GM21717 (cell line): Measurements from ENCODE around the gene PDX1.
A peak's percentile ranks its signal among the peaks of the same experiment; 100 is the strongest.
"Not testable (repeated sequence)": the region's sequence is repeated elsewhere in the genome, so short reads cannot be mapped to it uniquely, and the experiment has no call there.

Experiments used
- ATAC-seq: cut with Tn5 transposase; IDR thresholded peaks from one replicate; pipeline ENCODE4 v1.9.1; 2021; ENCODE audit warnings: mild to moderate bottlenecking, moderate library complexity; ENCODE audit not compliant: unreplicated experiment

Gene PDX1

DNA sequence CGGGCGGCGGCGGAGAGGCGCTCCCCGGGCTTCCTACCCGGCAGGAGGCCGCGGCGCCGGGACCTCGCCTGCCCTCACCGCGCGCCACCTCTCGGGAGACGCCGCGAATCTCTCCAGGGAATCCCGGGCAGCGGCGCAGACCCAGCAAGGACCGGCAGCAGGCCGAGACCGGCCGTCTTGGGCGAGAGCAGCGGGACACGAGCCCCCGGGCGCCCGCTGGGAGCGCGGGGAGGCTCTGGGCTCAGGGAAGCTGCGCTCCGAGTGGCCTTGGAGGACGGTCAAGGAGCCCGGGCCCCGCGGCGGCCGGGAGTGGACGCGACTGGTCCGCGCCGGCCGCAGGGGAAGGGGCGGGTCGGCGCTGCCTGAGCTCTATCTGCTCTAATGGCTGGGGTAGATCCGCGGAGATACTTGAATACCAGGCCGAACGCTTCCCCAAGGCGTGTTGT is 34.6 kb downstream of the PDX1 start:
- peak; percentile 35 for ATAC-seq

DNA sequence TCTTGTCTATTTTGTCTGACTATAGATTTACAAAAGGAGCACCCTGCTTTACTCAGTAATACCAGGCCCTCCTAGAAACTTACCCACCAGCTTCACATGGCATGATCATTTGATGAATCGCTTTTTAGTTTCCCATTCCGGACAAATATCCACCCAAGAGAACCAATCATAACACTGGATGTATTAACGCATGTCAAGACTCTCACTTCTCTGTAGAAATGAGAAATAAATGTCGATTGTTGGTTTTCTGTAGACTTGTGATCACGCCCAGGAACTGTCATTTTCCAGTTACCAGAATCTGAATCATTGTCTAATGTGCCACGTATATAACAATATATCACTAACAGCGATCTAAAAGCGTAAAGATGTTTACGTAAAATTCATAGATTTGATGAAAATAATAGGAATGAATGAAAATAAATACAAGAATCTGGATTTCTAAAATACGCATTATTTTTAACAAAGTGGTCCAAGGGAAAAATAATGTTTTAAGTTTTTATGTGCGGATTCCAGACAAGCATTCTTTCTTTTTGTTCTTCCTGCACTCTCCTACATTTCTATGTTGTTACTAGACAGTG is 35.3 kb downstream of the PDX1 start:
- no peak for ATAC-seq

DNA sequence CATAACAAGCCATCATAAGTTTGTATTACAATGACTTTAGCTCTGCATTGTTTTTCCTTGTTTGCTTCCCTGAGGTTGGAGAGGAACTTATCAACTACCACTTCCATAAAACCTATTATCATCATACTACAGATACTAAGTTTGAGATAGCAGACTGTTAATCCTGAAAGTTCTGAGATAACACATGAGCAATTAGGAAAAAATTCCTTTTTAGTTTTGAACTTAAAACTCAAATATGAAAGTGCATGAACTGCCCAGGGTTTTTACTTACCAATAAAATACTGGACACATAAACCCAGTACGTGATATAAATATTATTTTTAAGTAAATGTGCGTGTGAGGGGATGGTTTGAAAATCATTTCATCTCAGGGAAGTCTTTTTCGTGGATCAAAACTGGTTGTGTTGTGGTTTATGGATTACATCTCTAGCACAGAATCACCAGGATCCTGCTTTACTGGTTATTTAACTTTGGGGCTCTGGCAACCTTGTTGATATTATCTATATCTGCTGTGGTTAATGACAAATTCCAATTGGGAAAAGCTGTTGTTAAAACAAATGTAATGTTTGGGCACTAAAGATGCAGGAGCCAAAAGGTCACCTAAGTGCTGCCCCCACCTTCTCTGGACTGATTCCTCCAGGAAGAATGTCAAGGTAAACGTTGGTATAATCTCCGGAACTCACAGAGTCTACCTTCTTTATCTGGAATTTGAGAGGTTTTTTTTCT is 36.9 kb downstream of the PDX1 start:
- ATAC-seq, result no peak

DNA sequence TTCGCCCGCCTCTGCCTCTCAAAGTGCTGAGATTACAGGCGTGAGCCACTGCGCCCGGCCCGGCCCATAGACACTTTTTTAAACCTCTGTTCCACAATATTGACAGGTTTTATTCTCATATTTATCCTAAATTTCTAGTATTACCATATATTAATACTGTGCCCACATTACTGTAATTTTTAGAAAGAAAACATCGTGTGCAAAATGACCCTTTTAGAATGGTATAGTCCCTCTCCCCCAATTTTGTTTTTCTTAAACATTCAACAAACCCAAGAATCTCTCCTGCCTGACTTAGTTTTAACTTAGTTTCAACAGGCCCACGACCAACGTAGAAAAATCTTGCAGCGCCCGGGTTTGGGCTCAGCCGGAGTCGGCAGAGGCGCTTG is 40.2 kb downstream of the PDX1 start:
- no peak for ATAC-seq

DNA sequence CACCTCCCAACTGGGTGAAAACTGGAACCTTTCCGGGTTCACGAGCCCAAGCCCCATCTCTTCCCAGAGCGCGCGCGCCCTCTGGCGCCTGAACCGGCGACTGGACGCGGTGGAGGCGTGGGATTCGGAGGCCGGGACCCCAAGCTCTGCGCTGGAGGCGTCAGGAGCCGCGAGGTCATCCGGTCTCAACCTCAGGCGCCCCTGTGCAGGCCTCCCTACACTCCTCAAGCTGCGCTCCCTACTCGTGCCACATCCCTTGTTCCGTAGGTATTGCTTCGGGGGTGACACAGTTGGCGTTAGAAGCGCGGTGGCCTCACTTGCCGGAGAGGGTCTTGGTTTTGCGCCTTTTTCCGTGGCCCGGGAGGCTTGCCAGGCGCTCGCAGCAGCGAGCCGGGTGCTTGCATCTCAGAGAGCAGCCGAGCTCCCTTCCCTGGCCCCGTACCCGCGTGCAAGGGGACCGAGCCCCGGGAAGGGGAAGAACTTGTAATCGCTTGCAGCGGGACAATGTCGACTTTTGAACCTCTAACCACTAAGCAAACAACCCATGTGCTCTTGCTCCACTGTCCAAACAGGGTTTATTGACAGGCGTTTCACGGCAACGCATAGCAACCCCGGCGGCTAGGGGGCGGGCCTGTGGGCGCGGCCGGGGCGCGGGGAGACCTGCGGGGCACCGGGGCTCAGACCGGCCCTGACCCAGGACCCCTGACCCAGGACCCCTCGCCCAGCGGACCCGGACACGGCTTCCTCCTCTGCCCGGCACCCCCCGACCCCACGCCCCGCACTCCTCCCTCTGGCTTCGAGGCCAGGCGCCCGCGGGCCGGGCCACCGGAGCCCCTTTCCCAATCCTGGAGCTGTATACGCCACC is 40.8 kb downstream of the PDX1 start:
- no peak for ATAC-seq

DNA sequence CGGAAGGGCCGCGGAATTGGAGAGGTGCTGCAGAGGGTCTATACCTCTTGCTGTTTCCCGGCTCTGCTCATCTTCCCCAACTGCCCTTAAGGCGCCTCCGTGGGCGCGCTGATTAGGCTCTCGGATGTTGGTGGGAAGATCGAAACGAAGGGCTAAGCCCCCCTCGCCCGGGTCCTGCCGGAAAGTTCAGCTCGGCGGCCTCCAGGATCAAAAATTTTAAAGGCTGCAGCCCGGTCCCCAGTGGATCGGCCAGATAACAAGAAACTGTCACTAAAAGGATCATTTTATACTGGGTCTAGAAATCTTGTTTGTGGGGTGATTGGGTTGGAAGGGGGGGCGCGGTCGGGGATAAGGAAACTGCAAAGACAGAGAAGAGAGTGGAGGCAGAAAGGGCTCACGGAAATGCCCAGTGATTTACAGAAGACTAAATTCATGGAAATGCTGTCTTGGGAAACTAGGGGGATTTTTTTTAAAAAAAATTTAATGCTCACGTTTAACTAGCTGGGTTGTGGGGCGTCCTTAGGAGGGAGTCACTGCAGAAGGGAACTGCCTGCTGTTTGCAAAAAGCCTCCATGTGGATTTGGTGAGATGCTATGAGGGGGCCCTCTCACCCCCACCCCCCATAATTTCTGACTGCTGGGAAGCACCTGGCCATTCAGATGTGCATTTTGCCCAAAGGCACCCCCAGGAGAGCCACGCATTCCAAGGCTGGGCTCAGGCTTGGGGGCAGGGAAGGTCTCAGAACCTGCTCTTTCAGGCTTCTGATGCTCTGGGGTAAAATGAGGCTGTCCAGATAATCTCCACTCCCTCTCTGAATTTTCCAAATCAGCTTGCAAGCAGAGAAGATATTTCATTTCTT is 41.7 kb downstream of the PDX1 start:
- no peak for ATAC-seq

DNA sequence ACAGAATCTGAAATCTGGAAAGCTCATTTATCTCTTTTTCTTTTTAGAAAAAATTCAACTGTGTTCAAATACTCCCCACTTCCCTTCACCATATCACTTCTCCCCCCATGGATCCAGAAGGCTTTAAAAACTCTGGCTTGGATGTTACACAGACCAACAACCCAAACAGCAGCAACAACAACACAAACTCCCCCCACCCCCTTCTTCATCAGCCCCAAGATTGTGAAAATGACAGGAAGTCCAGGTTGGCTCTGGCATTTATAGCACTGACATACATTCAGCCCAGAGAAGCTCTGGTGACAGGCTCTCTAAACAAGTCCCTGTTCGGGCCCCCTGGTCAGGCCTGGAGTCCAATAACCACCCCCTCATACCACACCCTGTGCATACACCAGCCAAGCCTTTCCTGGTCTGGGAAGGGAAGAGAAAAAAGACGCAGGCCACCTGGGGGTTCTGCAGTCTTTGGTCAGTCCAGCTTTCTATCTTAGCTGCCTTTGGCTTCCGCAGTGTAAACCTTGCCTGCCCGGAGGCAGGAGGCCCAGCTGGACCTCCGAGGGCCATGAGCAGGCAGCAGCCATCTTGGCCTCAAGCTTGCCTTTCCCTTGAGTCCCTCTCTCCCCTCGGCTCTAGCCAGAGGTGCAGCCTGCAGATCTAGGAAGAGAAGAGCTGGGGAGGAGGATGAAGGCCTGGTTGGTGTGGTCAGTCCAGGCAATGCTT is 42.5 kb downstream of the PDX1 start:
- no peak for ATAC-seq

DNA sequence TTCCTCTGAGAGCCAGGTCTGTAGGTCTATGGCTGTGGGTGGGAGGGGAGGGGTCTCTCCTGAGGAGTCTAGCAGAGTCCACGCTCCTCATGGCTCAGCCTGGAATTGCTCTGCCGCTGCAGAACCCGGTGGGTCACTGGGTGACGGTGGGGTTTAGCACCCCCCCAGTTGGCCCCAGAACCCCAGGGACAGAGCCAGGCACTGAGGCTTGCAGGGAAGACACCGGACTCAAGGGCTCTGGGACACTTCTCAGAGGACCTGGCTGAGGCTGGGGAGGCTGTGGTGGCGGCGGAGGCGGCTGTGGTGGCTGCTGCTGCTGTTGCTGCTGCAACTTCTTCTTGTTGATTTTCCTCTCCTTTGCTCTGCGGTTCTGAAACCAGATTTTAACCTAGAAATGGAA is 43.2 kb downstream of the PDX1 start:
- no peak for ATAC-seq

DNA sequence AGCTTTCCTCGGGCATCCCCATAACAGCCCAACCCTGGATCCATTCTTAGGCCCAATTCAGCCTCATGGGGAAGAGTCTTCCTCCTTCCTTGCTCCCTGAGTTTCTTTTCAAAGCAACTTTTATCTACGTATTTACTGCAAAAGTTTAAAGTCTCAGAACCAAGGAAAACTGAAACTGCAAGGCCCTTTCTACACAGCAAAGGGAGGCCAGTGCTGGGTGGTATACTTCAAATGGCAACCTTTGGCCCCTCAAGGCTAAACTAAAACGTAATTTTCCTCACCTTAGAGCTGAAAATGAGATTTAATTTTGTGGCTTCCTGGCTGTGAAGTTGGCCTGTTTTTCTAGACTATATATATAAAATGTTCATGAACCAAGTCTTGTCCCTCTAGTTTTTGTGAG is 43.7 kb downstream of the PDX1 start:
- no peak for ATAC-seq

DNA sequence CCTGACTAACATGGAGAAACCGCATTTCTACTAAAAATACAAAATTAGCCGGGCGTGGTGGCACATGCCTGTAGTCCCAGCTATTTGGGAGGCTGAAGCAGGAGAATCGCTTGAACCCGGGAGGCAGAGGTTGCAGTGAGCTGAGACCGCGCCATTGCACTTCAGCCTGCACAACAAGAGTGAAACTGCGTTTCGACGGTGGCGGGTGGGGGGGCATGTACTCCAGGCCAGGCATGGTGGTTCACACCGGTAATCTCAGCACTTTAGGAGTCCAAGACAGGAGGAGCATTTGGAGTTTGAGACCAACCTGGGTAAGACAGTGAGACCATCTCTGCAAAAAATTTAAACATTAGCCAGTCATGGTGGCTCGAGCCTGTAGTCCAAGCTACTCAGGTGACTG is 44.4 kb downstream of the PDX1 start:
- ATAC-seq, result not testable (repeated sequence)

DNA sequence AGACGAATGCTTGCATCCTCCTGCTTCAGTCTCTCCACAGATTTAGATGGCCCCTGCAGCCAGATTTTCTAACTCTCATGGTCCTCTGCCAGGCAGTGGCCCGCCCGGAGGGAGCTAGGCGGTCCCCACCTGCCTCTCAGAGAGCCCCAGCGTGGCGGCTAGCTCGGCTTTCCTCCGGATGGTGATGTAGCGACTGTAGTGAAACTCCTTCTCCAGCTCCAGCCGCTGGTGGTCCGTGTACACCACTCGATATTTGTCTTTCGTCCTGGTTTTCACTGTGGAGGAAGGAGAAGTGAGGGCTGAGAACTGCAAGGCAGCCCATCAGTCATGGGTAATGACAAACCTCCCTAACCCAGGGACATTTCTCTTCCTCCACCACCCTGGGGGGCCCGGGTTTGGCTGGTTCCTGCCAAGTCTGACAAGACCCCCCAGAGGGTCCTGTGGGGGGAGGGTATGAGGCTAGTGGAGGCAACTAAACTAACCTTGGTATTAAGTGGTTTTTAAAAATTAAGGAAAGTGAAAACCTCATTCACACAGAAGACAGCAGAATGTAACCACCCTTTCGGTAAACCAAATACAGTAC is 45.0 kb downstream of the PDX1 start:
- no peak for ATAC-seq

DNA sequence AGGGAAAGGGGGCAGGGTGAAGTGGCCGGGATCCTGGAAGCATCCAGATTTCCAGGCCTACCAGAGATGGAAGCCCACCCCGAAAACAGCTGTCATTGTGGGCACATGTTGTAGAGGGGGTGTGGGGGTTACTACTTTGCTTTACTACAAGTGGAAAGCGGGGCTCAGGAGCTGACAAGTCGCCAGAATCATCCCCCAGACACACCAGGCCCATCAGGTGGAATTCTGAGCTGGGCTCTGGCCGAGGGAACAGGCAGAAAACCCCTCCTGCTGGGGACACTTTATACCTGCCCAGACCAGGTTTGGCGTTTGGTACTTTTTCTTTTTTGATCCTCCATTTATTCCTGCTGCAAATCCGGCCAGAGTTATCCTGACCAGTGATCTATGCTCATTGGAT is 45.5 kb downstream of the PDX1 start:
- ATAC-seq, result no peak

DNA sequence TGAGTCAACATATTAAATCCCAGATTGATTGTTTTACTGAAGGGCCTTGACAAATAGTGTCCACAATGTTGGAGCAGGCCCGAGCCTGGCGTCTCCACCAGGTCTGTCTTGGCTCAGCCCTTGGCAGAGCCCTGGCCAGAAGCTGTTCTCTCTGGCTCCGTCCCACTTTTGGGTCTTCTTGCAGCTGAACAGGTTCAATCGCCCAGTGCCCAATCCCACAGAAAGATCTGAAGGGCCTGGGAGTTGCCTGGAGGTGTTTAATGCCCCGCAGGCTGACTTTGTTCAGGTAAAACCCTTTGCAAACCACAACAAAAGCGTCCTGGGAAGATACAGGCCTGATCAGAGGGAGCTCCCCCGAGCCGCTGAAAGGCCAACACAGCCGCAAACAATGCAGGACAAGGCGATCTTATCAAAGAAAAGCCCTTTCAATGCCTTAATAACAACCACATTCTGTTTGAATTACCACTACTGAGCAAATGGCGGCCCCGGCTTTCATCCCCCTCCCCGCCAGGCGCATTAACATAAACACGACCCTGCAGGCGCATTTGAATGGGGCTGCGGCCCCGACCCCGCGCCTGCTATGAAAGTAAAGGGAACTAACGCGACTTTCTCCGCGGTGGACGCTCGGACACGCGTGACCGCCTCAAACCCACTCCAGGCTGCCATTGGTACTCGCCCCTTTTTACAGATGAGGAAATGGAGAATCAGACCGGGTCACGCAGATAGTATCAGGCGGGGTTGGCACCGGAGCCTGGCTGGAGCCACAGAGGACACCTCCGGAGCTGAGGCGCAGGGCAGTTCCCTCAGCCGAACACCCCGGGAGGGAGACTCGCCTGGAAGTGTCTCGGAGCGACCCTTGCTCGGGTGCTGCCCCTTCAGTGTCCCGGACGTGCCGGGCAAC is 46.2 kb downstream of the PDX1 start:
- no peak for ATAC-seq

DNA sequence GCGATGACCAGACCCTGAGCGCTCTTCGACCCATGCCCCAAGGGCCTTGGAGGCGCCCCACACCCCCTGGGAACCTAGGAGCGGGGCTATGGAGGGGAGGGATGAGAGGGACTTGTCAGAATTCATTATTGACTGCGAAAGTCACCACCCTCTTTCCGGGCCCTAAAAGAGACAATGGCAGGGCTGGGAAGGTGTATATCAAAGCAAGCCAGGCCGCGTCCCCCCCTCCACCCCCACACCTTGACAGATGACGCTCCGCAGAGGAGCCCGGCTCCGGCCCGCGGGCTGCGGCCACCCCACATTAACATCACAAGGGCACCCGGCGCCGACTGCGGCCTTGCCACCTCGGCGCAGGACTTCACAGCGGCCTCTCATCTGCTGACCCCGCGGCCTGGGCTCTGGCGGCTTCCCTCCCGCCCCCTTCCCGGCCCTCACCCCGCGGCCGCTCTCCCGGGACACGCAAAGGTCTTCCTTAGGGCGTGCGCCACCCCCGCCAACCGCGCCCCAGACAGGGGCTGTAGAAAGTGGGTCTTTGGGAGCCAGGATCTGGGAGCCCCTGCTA is 46.9 kb downstream of the PDX1 start:
- no peak for ATAC-seq

DNA sequence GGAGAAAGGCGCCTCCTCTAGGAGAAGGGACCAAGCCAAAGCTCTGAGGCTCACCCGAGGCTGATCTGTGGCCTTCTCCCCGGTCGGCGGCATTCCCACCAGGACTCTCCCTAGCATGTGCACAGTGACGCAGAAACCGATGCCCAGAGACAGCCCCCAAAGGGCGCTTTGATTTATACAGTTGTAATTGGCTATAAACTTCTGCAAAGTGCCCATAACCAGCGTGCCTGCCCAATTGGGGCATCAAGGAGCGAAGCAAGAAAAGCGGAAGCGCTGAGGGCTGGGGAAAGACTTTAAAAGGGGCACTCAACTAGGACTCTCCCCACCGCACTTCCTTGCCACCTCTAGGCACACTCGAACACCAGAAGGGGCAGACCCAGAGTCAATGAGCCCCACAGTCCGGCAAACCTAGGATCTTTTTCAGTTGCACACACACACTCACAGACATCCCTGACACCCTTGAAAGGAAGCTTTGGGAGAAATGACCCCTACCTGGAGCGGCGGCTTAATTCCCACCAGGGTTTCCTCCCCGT is 47.5 kb downstream of the PDX1 start:
- no peak for ATAC-seq

DNA sequence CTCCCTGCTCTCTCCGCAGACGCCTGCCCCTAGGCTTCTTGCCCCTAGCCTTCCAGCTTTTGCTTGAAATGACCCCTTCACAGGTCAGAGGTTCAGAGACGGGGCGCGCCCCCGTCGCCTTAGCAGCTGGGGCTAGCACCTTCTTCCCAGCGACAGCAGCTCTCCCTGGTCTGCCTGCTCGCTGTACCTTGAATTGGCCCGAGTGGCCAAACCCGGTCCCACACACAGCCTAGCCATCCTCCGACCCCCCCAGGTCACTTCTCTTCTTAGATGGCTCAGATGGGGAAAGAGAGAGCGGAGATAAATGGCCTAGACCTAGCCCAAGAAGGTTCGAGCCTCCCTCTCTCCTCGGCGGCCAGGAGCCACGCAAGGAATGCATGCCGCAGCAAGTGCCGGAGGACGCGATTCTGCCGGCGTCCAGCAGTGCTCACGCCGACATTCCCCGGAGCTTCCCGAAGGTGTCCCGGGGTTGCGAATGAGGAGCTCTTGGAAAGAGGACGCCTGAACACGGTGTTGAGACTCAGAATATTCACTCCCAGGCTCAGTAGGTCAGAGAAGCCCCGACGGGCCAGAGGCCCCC is 48.0 kb downstream of the PDX1 start:
- ATAC-seq, result no peak

DNA sequence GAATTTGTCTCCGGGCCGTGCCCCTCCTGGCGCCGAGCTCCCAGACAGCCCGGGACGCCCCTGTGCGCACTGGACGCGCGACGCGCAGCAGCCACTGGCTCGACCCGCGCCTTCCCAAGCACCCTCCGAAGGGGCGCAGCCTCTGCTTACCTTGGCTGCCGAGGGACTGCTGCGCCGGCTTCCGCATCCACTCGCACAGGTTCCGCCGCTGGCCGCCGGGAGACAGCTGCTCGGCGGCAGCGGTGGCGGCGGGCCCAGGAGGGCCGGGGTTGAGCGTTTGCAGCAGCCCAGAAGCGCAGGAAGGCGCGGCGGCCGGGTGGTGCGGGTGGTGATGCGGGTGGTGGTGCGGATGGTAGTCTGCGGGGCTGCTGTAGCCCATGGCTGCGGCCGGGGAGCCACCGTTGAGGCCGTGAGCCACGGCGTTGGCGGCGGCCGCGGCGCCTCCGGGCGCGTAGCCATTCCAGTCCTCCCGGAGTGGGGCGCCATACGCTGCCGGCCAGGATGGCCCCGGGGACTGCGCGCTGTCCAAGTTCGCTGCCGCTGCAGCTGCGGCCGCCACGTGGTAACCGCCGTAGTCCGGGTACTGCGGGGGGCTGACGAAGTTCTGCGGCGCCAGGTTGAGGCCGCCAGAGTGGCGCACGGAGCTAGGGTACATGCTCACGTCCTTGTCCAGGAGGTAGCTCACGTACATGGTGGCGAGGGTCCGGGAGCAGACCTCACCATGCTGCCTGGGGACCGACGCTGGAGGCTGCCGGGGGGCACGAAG is 48.7 kb downstream of the PDX1 start:
- no peak for ATAC-seq
